ENCODE data around the gene B4GALT2. TPM values are rescaled to one million over a fixed set of nuclear protein-coding genes. Genes with fewer than 3 reads are reported as not detected.

The B4GALT2 gene
- polyA plus RNA-seq, 1 of the 3 experiments (the other 2 are of a cell fraction): 48.0 TPM

DNA sequence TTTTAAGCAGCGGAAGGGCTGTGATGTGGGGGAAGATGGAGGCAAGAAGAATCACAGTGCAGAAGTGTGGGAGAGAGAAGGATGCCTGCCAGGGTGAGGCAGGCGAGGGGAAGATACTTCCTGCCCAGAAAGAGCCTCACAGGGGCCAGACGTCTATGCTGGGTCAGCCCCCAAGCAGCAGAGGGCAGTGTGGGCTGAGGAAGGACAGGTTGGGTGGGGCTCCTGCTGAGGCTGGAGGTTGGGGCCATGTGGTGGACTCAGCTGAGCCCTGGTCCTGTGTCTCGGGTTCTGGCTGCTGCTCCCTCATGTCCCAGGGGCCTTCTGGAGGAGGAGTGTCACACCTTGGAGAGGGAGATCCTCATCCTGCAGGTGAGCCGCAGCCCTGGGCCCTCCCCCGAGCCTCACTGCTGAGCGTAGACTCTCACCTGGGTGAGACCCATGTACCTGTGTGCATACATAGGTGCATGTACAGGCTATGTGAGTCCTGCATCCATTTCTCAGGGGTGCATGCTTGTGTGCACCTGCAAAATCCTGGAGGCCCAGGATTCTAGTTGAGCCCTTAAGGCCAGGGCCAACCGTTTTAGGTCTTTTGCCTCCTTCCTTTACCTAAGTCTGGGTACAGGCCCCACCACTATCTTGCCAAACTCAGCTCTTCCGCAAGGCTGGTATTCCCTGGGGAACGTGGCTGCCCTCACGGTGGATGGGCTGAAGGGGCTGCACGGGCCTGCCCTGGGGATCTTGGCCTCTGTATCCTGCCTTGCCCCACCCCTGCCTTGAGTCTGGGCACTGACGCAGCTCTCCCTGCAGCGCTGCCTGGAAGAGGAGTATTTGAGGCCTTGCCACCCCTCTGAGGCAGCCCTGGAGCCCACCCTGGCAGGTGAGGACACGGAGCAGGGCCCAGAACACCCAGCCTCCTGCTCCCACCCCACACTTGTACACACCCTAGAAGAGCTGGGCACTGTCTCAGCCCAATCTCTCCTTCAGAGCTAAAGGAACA lies 16.1 kb downstream of the B4GALT2 start (continued):
- TF ChIP-seq EP300 (IDR thresholded peaks at IDR 0.05; ENCODE audit: borderline replicate concordance in 1 of 2, low read depth in 1 of 2, low read length in 1 of 2) (no peak), FOXJ3 (CRISPR knock-in tag; IDR thresholded peaks at IDR 0.05) (no peak), MXI1 (IDR thresholded peaks at IDR 0.05; ENCODE audit: low read depth, low read length) (0 out of 2 replicates have a peak, but pooled peaks have one; percentile 19), RFX5 (IDR thresholded peaks at IDR 0.05; ENCODE audit: low read length) (no peak), JUND (IDR thresholded peaks at IDR 0.05) (no peak), GABPA (IDR thresholded peaks at IDR 0.05; ENCODE audit: low read depth) (no peak), TAF1 (IDR thresholded peaks at IDR 0.05; ENCODE audit: borderline replicate concordance, low read depth, low read length) (no peak), RAD21 (IDR thresholded peaks at IDR 0.05; ENCODE audit: low read length) (peak; percentile 60), SMC3 (IDR thresholded peaks at IDR 0.05; ENCODE audit: low read depth, low read length) (peak; percentile 41; the same call in 1 of the 2 replicates), NRF1 (IDR thresholded peaks at IDR 0.05; ENCODE audit: low read depth, low read length) (no peak)
- TF ChIP-seq, protein P1, sequence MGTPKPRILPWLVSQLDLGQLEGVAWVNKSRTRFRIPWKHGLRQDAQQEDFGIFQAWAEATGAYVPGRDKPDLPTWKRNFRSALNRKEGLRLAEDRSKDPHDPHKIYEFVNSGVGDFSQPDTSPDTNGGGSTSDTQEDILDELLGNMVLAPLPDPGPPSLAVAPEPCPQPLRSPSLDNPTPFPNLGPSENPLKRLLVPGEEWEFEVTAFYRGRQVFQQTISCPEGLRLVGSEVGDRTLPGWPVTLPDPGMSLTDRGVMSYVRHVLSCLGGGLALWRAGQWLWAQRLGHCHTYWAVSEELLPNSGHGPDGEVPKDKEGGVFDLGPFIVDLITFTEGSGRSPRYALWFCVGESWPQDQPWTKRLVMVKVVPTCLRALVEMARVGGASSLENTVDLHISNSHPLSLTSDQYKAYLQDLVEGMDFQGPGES (IDR thresholded peaks at IDR 0.05; ENCODE audit: low read depth, low read length): no peak
- TF ChIP-seq, protein P2, sequence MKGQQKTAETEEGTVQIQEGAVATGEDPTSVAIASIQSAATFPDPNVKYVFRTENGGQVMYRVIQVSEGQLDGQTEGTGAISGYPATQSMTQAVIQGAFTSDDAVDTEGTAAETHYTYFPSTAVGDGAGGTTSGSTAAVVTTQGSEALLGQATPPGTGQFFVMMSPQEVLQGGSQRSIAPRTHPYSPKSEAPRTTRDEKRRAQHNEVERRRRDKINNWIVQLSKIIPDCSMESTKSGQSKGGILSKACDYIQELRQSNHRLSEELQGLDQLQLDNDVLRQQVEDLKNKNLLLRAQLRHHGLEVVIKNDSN (IDR thresholded peaks at IDR 0.05; ENCODE audit: borderline replicate concordance, low read depth): no peak

DNA sequence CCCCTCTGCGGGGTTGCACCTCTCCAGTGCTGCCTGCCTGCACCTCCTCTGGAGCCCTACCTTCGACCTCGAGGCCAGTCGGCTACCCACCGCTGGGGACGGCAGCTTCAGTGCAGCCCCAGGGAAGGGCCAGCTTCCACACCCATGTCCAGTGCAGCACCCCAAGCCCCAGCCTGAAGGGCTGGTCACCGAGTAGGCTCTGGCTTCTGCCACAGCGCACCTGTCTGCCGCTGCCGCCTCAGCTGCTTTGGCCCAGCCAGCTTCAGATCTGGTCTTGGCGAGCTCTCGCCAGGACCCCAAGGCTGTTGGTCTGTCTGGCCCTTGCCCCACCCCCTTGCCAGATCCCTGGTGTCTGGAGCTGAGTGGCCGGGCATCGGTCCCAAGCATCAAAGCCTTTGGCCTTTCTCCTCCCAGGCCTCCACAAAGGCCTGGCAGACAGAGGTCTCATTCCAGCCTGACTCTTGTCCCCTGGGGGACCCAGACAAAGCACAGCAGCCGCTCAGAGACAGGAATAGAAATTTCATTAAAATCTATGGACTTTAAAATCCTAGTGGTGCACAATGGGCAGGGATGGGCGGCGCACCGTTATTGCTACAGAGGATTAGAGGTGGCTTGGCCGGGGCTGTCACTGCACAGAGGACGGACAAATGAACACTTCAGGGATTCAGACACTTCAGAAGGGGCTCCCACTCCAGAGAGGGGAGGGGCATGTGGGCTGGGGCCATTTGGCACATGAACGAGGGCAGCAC lies 17.1 kb downstream of the B4GALT2 start:
- Histone ChIP-seq H4K20me1 (ENCODE audit: insufficient read depth) (no peaks in the 10 kb centered on the region), H3K9ac (no peak overlapping the region), H3F3A (replicated peaks; ENCODE audit: insufficient read depth) (peaks cover 4% of the 10 kb centered on the region), H2AFZ (ENCODE audit: low read depth) (no peak overlapping the region), H3K9me2 (no peaks in the 10 kb centered on the region), H3K27ac (ENCODE audit: low read depth in 2 of 2, low read length in 1 of 2) (peak overlapping the region in 1 of 2 experiments; percentile 99; a peak in 2 of 4 replicates), H3K79me2 (ENCODE audit: insufficient read depth) (no peaks in the 10 kb centered on the region), H3K27me3 (ENCODE audit: insufficient read depth) (no peaks in the 10 kb centered on the region), H3K4me1 (ENCODE audit: control insufficient read depth in 1 of 2, insufficient read depth in 2 of 2, low read depth in 1 of 2, low read length in 1 of 2) (peaks cover 0 to 72% of the 10 kb centered on the region in 2 experiments; a peak in 3 of 4 replicates), H3K36me3 (replicated peaks in 1 of 2; ENCODE audit: control insufficient read depth in 1 of 2, insufficient read depth in 2 of 2, low read length in 1 of 2) (no peaks in the 10 kb centered on the region), H3K9me3 (no peaks in the 10 kb centered on the region), H3K4me2 (no peak overlapping the region), H3K4me3 (ENCODE audit: low read depth in 2 of 2, low read length in 1 of 2) (no peak overlapping the region; a peak in 1 of 4 replicates)
- 87% methylated on average over 15 of the region's 21 CpGs for WGBS (ENCODE audit: low lambda C conversion rate)
- POLR2A ChIA-PET: interaction anchor here (0.8 to 1.2 kb wide), 4 partner anchors 10 to 37 kb away, joined by 3 to 5 read pairs (median 4); no protein-coding TSS in a partner anchor
- DNase-seq: peak; percentile 89
- CTCF ChIA-PET: interaction anchor here (1.6 to 20.6 kb wide), 3 partner anchors 10 to 51 kb away, joined by 7 to 598 read pairs (median 12); partner anchors contain the start of gene SLC6A9
- TF ChIP-seq, protein P3, sequence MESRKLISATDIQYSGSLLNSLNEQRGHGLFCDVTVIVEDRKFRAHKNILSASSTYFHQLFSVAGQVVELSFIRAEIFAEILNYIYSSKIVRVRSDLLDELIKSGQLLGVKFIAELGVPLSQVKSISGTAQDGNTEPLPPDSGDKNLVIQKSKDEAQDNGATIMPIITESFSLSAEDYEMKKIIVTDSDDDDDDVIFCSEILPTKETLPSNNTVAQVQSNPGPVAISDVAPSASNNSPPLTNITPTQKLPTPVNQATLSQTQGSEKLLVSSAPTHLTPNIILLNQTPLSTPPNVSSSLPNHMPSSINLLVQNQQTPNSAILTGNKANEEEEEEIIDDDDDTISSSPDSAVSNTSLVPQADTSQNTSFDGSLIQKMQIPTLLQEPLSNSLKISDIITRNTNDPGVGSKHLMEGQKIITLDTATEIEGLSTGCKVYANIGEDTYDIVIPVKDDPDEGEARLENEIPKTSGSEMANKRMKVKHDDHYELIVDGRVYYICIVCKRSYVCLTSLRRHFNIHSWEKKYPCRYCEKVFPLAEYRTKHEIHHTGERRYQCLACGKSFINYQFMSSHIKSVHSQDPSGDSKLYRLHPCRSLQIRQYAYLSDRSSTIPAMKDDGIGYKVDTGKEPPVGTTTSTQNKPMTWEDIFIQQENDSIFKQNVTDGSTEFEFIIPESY (IDR thresholded peaks at IDR 0.05; ENCODE audit: borderline replicate concordance, low read depth): no peak
- no peak for TF ChIP-seq SMC3 (IDR thresholded peaks at IDR 0.05; ENCODE audit: low read depth, low read length)
- TF ChIP-seq ELF1 (IDR thresholded peaks at IDR 0.05): no peak
- TF ChIP-seq, protein P2 (IDR thresholded peaks at IDR 0.05; ENCODE audit: borderline replicate concordance, low read depth): no peak
- TF ChIP-seq CHD2 (IDR thresholded peaks at IDR 0.05; ENCODE audit: low read length, partially characterized antibody): peak; percentile 47
- no peak for TF ChIP-seq RAD21 (IDR thresholded peaks at IDR 0.05; ENCODE audit: low read length)
- peak; percentile 65; the same call in 1 of the 2 replicates for TF ChIP-seq FOXJ3 (CRISPR knock-in tag; IDR thresholded peaks at IDR 0.05)
- TF ChIP-seq, protein P4, sequence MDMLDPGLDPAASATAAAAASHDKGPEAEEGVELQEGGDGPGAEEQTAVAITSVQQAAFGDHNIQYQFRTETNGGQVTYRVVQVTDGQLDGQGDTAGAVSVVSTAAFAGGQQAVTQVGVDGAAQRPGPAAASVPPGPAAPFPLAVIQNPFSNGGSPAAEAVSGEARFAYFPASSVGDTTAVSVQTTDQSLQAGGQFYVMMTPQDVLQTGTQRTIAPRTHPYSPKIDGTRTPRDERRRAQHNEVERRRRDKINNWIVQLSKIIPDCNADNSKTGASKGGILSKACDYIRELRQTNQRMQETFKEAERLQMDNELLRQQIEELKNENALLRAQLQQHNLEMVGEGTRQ (IDR thresholded peaks at IDR 0.05; ENCODE audit: borderline replicate concordance, low read depth, low read length): no peak
- TF ChIP-seq JUND (IDR thresholded peaks at IDR 0.05): no peak
